Muscle of back (tissue), 13 donors: ENCODE results near the gene RPH3AL. TPM values are rescaled to one million over a fixed set of nuclear protein-coding genes. Genes with fewer than 3 reads are reported as not detected.

Experiments used
- DNase-seq, 3 donors: peaks; one replicate each; pipeline versions ENCODE4 v3.0.0 to v3.0.0-alpha.2; 2013
- long read RNA-seq, 9 donors: transcript quantifications; one replicate each; lab custom pipeline, GENCODE V29; 2026
- polyA plus RNA-seq, 10 donors: library from polyadenylated mRNA; unstranded; fragments of 120-200 nt; gene quantifications; one replicate each; pipeline ENCODE4 v1.2.1, GENCODE V29; 2013; ENCODE audit not compliant: insufficient read length in 10 of 10

The RPH3AL gene, protein sequence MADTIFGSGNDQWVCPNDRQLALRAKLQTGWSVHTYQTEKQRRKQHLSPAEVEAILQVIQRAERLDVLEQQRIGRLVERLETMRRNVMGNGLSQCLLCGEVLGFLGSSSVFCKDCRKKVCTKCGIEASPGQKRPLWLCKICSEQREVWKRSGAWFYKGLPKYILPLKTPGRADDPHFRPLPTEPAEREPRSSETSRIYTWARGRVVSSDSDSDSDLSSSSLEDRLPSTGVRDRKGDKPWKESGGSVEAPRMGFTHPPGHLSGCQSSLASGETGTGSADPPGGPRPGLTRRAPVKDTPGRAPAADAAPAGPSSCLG
- 1 to 10 TPM; 3.1 to 6.9 (median 3.9) TPM for polyA plus RNA-seq
- long read RNA-seq, donor 1, result 0 reads
- long read RNA-seq, donor 2, result 0 reads
- long read RNA-seq, donor 3, result 0 reads
- long read RNA-seq, donor 4, partial matches to known transcripts, result 0 of 3 reads
- long read RNA-seq, donor 4, other reads (novel, unspliced or antisense), result 0 of 3 reads
- long read RNA-seq, donor 5, result 0 reads
- long read RNA-seq, donor 6, result 0 reads
- long read RNA-seq, donor 7, result 0 reads
- long read RNA-seq, donor 8, partial matches to known transcripts, result 0 of 1 reads
- long read RNA-seq, donor 8, other reads (novel, unspliced or antisense), result 0 of 1 reads
- long read RNA-seq, donor 9, result 0 reads

- peak; percentile 21 to 76 (median 49) for DNase-seq
These were observed at the start of gene RPH3AL for GRCh38 chr17:352421-353212. TSS of gene RPH3AL (minus strand) at chr17:352807. CDS start at chr17:327543, 25,264 bp downstream.

- no peak for DNase-seq
These were observed 47.6 kb upstream of the RPH3AL start for GRCh38 chr17:400257-400656.

DNA sequence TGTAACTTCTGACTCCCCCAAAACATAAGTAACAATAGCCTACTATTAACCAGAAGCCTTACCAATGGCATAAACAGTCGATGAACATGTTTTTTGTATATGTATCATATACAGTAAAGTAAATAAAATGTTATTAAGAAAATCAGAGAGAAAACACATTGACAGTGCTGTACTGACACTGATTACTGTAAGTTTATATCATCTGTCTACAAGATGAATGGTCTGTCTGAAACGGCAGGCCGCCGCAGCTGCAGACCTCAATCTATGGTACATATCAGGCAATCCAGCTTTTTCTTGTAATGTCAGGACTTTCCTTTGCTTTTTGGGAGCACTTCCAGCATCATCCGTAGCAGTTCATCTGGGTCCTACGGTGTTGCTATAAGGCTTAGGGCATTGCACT, 44.2 kb upstream of the RPH3AL start:
- DNase-seq, result no peak

GRCh38 chr17:395974-396373, 43.4 kb upstream of the RPH3AL start:
- DNase-seq, result no peak

DNA sequence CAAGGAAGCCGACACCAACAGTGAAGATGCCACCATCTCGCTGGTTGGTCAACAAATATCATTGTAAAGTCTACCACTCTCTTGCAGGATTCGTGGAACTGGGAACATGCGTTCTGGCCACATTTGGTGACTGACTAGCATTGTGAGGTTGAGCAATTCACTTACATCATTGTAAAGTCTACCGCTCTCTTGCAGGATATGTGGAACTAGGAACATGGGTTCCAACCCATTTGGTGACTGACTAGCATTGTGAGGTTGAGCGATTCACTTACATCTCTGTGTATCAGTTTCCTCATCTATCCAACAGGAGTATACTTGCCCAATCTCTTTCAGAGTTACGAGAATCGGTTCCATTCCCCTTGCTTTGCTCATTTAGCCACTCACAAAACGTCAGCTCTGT, 42.6 kb upstream of the RPH3AL start:
- DNase-seq, result no peak

GRCh38 chr17:394718-395095, 42.1 kb upstream of the RPH3AL start:
- DNase-seq, result no peak

GRCh38 chr17:393806-394717, 41.5 kb upstream of the RPH3AL start:
- no peak for DNase-seq

DNA sequence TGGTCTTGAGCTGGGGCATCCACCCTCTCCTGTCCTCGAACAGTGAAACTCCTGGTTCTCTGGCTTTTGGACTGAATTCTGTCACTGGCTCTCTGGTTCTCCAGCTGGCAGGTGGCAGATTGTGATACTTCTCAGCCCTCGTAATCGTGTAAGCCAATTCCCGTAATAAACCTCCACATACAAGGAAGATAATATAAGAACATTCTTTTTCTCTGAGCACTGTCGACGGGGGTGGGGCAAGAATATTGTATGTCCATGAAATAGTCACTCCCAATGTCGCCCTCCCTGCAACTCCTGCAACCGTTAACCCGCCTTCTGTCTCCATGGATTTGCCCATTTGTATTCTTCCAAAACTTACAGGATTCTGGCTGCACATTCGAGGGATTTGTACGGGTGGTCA, 39.2 kb upstream of the RPH3AL start:
- DNase-seq, result no peak

DNA sequence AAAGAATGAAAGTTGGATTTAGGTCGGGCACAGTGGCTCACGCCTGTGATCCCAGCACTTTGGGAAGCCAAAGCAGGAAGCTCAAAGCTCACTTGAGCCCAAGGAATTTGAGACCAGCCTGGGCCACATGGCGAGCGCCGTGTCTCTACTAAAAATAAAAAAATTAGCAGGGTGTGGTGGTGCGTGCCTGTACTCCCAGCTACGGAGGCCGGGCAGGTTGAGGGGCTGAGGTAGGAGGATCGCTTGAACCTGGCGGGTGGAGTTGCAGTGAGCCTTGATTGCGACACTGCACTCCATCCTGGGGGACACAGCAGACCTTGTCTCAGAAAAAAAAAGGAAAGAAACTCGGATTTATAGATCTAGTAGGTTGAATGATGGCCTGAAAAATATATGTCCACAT, 37.4 kb upstream of the RPH3AL start:
- DNase-seq, result no peak

GRCh38 chr17:388087-388486, 35.5 kb upstream of the RPH3AL start:
- no peak for DNase-seq

DNA sequence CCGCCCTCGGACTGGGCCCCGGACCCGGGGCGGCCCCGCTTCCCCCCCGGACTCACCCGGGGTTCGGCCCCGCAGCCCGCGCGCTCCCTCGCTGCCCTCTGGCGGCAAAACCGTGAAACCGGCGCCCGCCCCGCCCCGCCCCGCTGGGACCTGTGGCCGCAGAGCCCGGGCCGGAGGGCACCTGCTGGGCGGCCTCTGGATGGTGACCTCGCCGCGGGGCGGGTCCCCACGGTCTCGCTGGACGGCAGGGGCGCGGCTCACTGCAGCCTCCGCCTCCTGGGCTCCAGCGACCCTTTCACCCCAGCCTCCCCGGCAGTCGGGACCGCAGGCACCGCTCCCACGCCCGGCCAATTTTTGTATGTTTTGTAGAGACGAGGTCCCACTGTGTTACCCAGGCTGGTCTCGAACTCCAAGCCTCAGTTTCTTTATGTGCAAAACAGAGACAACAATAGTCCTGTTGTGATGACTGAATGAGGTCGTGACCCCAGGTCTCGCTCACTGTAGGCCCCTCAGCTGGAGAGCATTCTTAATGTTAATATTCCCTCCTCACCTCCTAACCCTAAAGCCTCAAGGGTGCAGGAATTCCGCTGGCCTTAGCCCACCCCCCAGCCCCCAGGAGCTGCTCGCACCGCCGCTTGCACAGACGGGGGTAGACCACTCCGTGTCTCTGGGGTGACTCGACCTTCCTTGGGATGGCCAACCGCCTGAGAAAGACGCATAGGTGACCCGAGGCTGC, 33.7 kb upstream of the RPH3AL start:
- DNase-seq, result peak; percentile 47 to 83 (median 71)

DNA sequence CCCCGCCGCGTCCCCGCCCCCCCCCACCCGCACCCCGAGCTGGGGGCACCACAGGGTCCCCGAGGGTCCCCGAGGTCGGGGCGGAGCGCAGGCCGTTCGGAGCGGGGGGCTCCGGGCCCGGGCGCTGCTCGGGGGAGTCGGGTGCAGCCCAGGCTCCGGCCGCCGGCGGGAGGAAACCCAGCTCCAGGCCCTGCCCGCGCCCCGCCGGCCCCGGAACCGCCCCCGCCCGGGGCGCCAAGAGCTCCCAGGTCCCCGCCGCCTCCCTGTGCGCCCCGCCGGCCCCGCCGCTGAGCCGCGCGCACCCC, 33.2 kb upstream of the RPH3AL start:
- no peak for DNase-seq

DNA sequence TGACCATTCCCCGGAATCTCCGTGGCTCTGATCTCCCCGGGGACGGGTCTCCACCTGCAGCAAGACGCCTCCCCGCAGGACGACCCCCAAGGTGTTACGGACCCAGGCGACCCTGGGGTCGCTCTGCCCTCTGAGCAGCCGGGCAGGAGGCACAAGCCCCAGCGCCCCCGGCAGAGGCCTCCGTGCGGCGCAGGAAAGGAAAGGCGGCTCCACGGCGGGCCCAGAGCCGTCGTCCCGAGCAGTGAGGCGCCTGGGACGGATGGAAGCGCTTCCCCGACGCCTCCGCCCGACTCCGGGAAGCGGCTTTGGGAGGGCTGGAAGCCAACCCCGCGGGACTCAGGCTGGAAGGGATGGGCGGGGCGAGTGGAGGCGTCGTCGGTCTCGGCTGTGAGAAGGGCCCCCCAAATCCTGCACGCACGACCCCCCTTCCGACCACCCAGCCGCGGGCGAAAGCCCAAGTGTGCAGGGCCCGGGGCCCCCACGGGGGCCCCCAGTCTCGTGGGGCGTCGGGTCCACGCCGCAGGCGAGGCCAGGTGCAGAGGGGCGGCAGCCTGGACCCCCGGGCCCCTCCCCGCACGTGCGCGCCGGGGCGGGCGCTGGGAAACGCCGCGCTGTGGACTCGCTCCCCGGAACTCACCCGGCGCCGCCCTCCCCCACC, 32.7 kb upstream of the RPH3AL start:
- DNase-seq, result peak; percentile 33 to 89 (median 77)

- no peak for DNase-seq
These were observed 32.1 kb upstream of the RPH3AL start for GRCh38 chr17:384622-385177.

GRCh38 chr17:383771-384621, 31.4 kb upstream of the RPH3AL start:
- peak in 1 of 3 donors; percentile 54 for DNase-seq

DNA sequence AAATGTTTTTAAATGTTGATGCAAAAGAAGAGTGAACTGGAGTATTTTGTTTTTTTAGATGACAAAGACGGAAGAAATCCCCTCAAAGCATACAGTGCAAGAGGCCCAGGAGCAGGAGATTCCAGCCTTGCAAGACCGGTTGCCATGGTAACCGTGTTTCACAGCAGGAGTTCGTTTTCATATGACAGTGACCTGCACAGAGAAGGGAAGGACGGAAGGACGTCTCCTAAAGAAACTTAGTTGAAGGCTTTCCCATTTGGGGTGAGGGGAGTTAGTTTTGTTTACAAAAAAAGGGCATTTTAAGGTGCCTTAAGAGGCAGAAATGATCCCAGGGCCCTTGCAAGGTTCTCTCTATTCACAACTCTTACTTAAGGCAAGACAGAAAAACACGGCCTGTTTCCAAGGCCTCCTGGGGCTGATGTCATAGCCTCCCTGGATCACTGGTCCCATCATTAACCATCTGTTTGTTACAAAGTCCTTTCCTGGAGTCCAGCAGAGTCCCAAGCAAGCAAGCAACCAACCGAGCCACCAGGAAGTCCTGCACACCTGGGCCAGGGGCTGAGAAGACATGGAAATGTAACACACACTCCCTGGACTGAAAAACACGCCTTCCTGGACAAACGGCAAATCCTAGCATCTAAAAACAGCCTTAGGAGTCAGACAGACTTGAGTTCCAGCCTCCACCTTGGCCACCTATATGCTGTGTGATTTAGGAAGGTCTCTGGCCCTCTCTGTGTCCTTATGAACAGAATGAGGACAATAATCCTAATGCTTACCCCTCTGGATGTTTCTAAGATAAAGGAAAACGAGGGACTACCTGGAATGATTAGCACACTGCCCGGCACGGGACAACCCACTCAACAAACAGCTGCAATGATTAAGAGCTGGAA, 30.3 kb upstream of the RPH3AL start:
- DNase-seq, result peak; percentile 67 to 94 (median 85)

DNA sequence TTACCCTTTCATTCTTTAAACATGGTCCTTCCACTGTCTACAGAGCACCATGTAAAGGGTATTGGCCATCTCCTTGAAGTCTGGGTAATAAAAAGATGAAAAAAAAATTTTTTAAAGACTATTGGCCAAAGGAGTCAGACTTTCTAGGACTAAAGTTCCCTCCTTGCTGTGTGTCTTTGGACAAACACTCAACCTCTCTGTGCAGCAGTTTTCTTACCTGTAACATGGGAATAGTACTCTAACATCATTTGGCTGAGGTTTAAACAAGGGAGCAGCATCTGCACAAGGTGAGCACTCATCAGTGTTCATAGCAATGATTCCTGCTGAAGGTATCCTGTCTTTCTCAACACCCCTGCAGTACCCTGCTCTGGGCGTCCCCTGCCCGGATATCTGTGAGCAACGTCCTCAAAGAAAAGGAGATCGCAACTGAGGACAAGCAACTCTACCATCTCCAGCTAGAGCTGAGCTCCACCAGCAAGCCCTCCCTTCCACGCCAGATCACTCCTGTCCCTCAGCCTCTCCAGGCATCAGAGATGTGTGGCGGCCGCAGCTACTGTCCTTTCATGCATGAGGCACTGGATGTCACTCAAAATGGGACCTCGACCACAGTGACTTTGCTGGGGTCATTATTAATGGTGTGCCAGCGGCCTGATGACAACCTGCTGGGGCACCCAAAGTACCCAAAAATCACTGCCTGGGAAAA, 29.5 kb upstream of the RPH3AL start:
- no peak for DNase-seq
